ENCODE results near the gene SOHLH1. TPM values are rescaled to one million over a fixed set of nuclear protein-coding genes. Genes with fewer than 3 reads are reported as not detected.

SOHLH1 gene
- total and polyA plus RNA-seq, 8 donors = 0.31 TPM; not detected in 7

- ATAC-seq = no peak
- WGBS, 2 donors = 19 to 25% methylated on average over 23 of the region's 23 CpGs
- peaks cover 0 to 12% (median 0%) of the 10 kb centered on the region in 4 donors for H3K27me3 ChIP-seq
- no peak overlapping the region for H3K27ac ChIP-seq
- intact Hi-C loops (cut with DNase I) = no loop called here
- no peak for FAIRE-seq
- DNase-seq = no peak
- H3K36me3 ChIP-seq = no peaks in the 10 kb centered on the region
- no peaks in the 10 kb centered on the region for H3K9me3 ChIP-seq
- no peak overlapping the region for H3K4me3 ChIP-seq
- no peak for TF ChIP-seq CTCF (IDR thresholded peaks at IDR 0.05)
- no peaks in the 10 kb centered on the region for H3K4me1 ChIP-seq
These were observed 15.8 kb upstream of the SOHLH1 start for GRCh38 chr9:135715056-135715595.

- FAIRE-seq (no peak), DNase-seq (no peak), ATAC-seq (peak in 2 of 4 donors; percentile 46 to 67)
- Histone ChIP-seq H3K27ac (no peak overlapping the region), H3K4me3 (no peak overlapping the region), H3K4me1 (no peaks in the 10 kb centered on the region), H3K9me3 (no peaks in the 10 kb centered on the region), H3K27me3 (peaks cover 0 to 12% (median 0%) of the 10 kb centered on the region in 4 donors), H3K36me3 (no peaks in the 10 kb centered on the region)
- intact Hi-C loops (cut with DNase I) = no loop called here
- 2 to 4% methylated on average over 77 to 103 of the region's 103 CpGs for WGBS, 2 donors
- TF ChIP-seq CTCF (IDR thresholded peaks at IDR 0.05) = no peak
These were observed 15.2 kb upstream of the SOHLH1 start for GRCh38 chr9:135714242-135715055.

- 53% methylated on average over 16 of the region's 16 CpGs for WGBS, 2 donors
- H3K36me3 ChIP-seq = no peaks in the 10 kb centered on the region
- ATAC-seq (no peak), DNase-seq (no peak), FAIRE-seq (no peak)
- H3K27me3 ChIP-seq = peaks cover 0 to 8% (median 0%) of the 10 kb centered on the region in 4 donors
- TF ChIP-seq CTCF (IDR thresholded peaks at IDR 0.05) = no peak
- no peaks in the 10 kb centered on the region for H3K9me3 ChIP-seq
- intact Hi-C loops (cut with DNase I) = no loop called here
- H3K27ac ChIP-seq = no peak overlapping the region
- H3K4me3 ChIP-seq = no peak overlapping the region
- no peaks in the 10 kb centered on the region for H3K4me1 ChIP-seq
These were observed 13.5 kb upstream of the SOHLH1 start for GRCh38 chr9:135712613-135713295.

- Histone ChIP-seq H3K27ac (no peak overlapping the region), H3K27me3 (peaks cover 0 to 8% (median 0%) of the 10 kb centered on the region in 4 donors)
- WGBS, 2 donors = 76 to 78% methylated on average over 10 of the region's 10 CpGs
These were observed 12.6 kb upstream of the SOHLH1 start for GRCh38 chr9:135711881-135712280.

More at GRCh38 chr9:135711881-135712280, 12.6 kb upstream of the SOHLH1 start:
- Histone ChIP-seq H3K4me1 (no peaks in the 10 kb centered on the region), H3K9me3 (no peaks in the 10 kb centered on the region), H3K4me3 (no peak overlapping the region), H3K36me3 (no peaks in the 10 kb centered on the region)
- ATAC-seq (no peak), DNase-seq (no peak), FAIRE-seq (no peak)
- no peak for TF ChIP-seq CTCF (IDR thresholded peaks at IDR 0.05)
- intact Hi-C loops (cut with DNase I) = no loop called here

Measured in pancreas (tissue), 10 donors.